Gastroesophageal sphincter (tissue), 3 donors: ENCODE measurements around the gene ELP4.

Experiments used
- POLR2A ChIP-seq, 2 donors: fragments of 450-650 bp; IDR thresholded peaks; one replicate each; pipeline ENCODE4 v1.6.1; 2017; ENCODE audit warnings: antibody characterized with exemption in 2 of 2, mild to moderate bottlenecking in 2 of 2, moderate library complexity in 1 of 2
- TF ChIP-seq, protein P1 (sequence below), 4 experiments: fragments of 200-600 bp in 2 of 4; fragments of 450-650 bp in 2 of 4; sonication (generic) in 1 of 4; IDR thresholded peaks; one replicate each; pipeline ENCODE4 v1.5.1; 2017 to 2019; ENCODE audit warnings: antibody characterized with exemption in 4 of 4, mild to moderate bottlenecking in 2 of 4, moderate library complexity in 2 of 4

DNA sequence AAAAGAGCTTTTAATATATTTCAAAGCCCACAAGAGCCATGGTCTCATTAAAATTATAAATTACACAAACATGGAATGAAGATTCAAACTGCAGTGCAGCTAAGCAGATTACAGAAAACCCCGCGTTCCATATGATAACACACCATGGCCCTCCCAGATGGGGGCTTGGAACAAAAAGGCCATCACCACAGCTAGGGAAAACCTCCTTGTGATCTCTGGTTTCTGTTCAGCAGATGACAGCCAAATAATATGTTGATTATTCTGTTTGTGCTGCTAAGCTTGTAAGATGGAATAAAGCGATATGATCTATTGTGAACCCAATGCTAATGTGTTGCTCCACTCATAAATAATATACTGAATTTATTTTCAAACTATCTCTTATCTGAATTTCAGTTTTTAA, 28.6 kb upstream of the ELP4 start:
- TF ChIP-seq, protein P1, sequence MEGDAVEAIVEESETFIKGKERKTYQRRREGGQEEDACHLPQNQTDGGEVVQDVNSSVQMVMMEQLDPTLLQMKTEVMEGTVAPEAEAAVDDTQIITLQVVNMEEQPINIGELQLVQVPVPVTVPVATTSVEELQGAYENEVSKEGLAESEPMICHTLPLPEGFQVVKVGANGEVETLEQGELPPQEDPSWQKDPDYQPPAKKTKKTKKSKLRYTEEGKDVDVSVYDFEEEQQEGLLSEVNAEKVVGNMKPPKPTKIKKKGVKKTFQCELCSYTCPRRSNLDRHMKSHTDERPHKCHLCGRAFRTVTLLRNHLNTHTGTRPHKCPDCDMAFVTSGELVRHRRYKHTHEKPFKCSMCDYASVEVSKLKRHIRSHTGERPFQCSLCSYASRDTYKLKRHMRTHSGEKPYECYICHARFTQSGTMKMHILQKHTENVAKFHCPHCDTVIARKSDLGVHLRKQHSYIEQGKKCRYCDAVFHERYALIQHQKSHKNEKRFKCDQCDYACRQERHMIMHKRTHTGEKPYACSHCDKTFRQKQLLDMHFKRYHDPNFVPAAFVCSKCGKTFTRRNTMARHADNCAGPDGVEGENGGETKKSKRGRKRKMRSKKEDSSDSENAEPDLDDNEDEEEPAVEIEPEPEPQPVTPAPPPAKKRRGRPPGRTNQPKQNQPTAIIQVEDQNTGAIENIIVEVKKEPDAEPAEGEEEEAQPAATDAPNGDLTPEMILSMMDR (IDR thresholded peaks at IDR 0.05), result no peak
- TF ChIP-seq POLR2A (IDR thresholded peaks at IDR 0.05), result no peak
